ENCODE measurements around the gene MIS18A. TPM values are rescaled to one million over a fixed set of nuclear protein-coding genes. Genes with fewer than 3 reads are reported as not detected.

MIS18A gene
- total RNA-seq, 5 donors from 2014 or later (not counting 1 experiment from before 2014, with no cell fraction given), result 4.5 to 10.0 (median 9.5) TPM

DNA sequence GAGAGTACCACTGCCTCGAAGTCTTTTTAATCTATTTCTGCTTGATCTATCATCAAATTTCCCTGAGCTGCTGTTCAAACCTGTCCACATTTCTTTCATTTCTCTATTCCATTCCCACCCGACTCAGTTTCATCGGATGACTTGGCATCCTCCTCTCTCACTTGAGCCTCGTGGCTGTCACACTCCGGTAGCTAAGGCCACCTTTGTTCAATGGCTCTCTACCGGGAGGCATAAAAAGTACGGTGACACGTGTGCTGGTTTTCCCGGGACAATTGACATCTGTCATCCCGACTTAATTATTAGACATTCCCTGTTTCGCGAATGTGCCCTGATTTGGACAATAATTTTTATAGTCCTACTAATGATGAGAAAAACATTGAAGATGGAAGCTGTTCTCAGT lies 22.6 kb downstream of the MIS18A start:
- Histone ChIP-seq H3K4me1 (ENCODE audit: control insufficient read depth in 1 of 2, extremely low read depth in 1 of 2, insufficient read depth in 2 of 2, low read length in 2 of 2) (no peaks in the 10 kb centered on the region), H3K9me3 (no peaks in the 10 kb centered on the region), H3K27me3 (replicated peaks in 1 of 2; ENCODE audit: control insufficient read depth in 2 of 2, extremely low read depth in 1 of 2, insufficient read depth in 2 of 2, low read length in 1 of 2) (peaks cover 0 to 15% of the 10 kb centered on the region in 2 experiments), H3K36me3 (ENCODE audit: control insufficient read depth in 2 of 2, extremely low read depth in 1 of 2, insufficient read depth in 1 of 2, low read length in 1 of 2) (no peaks in the 10 kb centered on the region), H3K27ac (ENCODE audit: low read length) (no peak overlapping the region), H3K4me3 (ENCODE audit: control insufficient read depth in 1 of 2, extremely low read depth in 1 of 2, low read length in 1 of 2) (no peak overlapping the region)
- Mint-ChIP-seq H3K4me1 (no peaks in the 10 kb centered on the region), H3K9me3 (peaks cover 0 to 4% (median 0%) of the 10 kb centered on the region in 3 donors), H3K36me3 (no peaks in the 10 kb centered on the region), H3K4me3 (no peak overlapping the region), H3K27me3 (peaks cover 7 to 13% of the 10 kb centered on the region in 2 donors), H3K27ac (no peak overlapping the region)
- WGBS (ENCODE audit: insufficient coverage), result 83% methylated on average over 7 of the region's 12 CpGs
- DNase-seq (no peak), ATAC-seq (replicated peaks in 1 of 4) (no peak)
- ChIA-PET POLR2A (no interaction called here), CTCF (interaction anchor here in 1 of 2 donors (0.6 kb wide), 1 partner anchor 1429 kb away, joined by 5 read pairs; no protein-coding TSS in a partner anchor)

DNA sequence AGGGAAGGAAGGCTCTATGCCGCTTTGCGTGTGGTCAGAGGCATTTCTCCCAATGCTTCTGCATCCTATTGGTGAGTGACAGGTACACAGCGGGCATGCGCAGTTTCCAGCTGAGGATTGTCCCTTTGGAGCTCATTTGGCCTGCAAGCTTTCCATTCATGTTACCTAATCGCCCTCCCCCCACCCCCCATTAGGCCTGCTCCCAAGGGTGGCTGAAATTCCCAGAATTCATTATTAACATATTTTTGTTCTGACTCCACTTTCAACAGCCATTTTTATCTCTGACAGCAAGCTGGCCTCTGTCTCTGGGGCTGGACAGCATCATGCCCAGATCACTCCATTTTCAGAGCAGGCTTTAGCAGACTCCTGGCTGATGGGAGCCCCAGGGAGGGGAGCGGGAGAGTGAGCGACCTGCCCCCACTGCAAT lies 25.6 kb downstream of the MIS18A start:
- CTCF ChIA-PET, result interaction anchor here in 1 of 2 donors (0.6 kb wide), 1 partner anchor 395 kb away, joined by 4 read pairs; no protein-coding TSS in a partner anchor

GRCh38 chr21:32252136-32252535 lies 26.7 kb downstream of the MIS18A start:
- Histone ChIP-seq H3K27ac (ENCODE audit: low read length) (no peak overlapping the region), H3K9me3 (no peaks in the 10 kb centered on the region), H3K36me3 (ENCODE audit: control insufficient read depth in 2 of 2, extremely low read depth in 1 of 2, insufficient read depth in 1 of 2, low read length in 1 of 2) (no peaks in the 10 kb centered on the region), H3K4me3 (ENCODE audit: control insufficient read depth in 1 of 2, extremely low read depth in 1 of 2, low read length in 1 of 2) (no peak overlapping the region), H3K4me1 (ENCODE audit: control insufficient read depth in 1 of 2, extremely low read depth in 1 of 2, insufficient read depth in 2 of 2, low read length in 2 of 2) (no peaks in the 10 kb centered on the region), H3K27me3 (replicated peaks in 1 of 2; ENCODE audit: control insufficient read depth in 2 of 2, extremely low read depth in 1 of 2, insufficient read depth in 2 of 2, low read length in 1 of 2) (peaks cover 0 to 22% of the 10 kb centered on the region in 2 experiments)
- H3K27me3 Mint-ChIP-seq, result peaks cover 27 to 36% of the 10 kb centered on the region in 2 donors
- H3K4me1 Mint-ChIP-seq, result no peaks in the 10 kb centered on the region
- no peak overlapping the region for H3K4me3 Mint-ChIP-seq
- ATAC-seq (replicated peaks in 1 of 4) (no peak), DNase-seq (no peak)
- H3K36me3 Mint-ChIP-seq, result no peaks in the 10 kb centered on the region
- ChIA-PET CTCF (no interaction called here), POLR2A (no interaction called here)
- peaks cover 0 to 8% (median 2%) of the 10 kb centered on the region in 3 donors for H3K9me3 Mint-ChIP-seq
- no peak overlapping the region for H3K27ac Mint-ChIP-seq

More for the DNA sequence above, 25.6 kb downstream of the MIS18A start:
- Mint-ChIP-seq H3K4me1 (no peaks in the 10 kb centered on the region), H3K36me3 (no peaks in the 10 kb centered on the region), H3K9me3 (peaks cover 0 to 8% (median 2%) of the 10 kb centered on the region in 3 donors), H3K4me3 (no peak overlapping the region), H3K27ac (no peak overlapping the region), H3K27me3 (peaks cover 23 to 32% of the 10 kb centered on the region in 2 donors)
- ATAC-seq (replicated peaks in 1 of 4) (no peak), DNase-seq (no peak)
- no peak overlapping the region for H3K27ac ChIP-seq (ENCODE audit: low read length)
- H3K9me3 ChIP-seq, result no peaks in the 10 kb centered on the region
- POLR2A ChIA-PET, result no interaction called here
- no peaks in the 10 kb centered on the region for H3K4me1 ChIP-seq (ENCODE audit: control insufficient read depth in 1 of 2, extremely low read depth in 1 of 2, insufficient read depth in 2 of 2, low read length in 2 of 2)
- H3K4me3 ChIP-seq (ENCODE audit: control insufficient read depth in 1 of 2, extremely low read depth in 1 of 2, low read length in 1 of 2), result no peak overlapping the region
- WGBS (ENCODE audit: insufficient coverage), result 76% methylated on average over 7 of the region's 7 CpGs
- H3K36me3 ChIP-seq (ENCODE audit: control insufficient read depth in 2 of 2, extremely low read depth in 1 of 2, insufficient read depth in 1 of 2, low read length in 1 of 2), result no peaks in the 10 kb centered on the region
- peaks cover 0 to 23% of the 10 kb centered on the region in 2 experiments for H3K27me3 ChIP-seq (replicated peaks in 1 of 2; ENCODE audit: control insufficient read depth in 2 of 2, extremely low read depth in 1 of 2, insufficient read depth in 2 of 2, low read length in 1 of 2)

- no peak for DNase-seq
- Mint-ChIP-seq H3K4me1 (no peaks in the 10 kb centered on the region), H3K4me3 (no peak overlapping the region), H3K9me3 (peaks cover 0 to 8% (median 2%) of the 10 kb centered on the region in 3 donors), H3K27ac (no peak overlapping the region), H3K36me3 (no peaks in the 10 kb centered on the region), H3K27me3 (peaks cover 33 to 37% of the 10 kb centered on the region in 2 donors)
- Histone ChIP-seq H3K27ac (ENCODE audit: low read length) (no peak overlapping the region), H3K4me3 (ENCODE audit: control insufficient read depth in 1 of 2, extremely low read depth in 1 of 2, low read length in 1 of 2) (no peak overlapping the region), H3K27me3 (replicated peaks in 1 of 2; ENCODE audit: control insufficient read depth in 2 of 2, extremely low read depth in 1 of 2, insufficient read depth in 2 of 2, low read length in 1 of 2) (peaks cover 0 to 19% of the 10 kb centered on the region in 2 experiments), H3K9me3 (no peaks in the 10 kb centered on the region), H3K36me3 (ENCODE audit: control insufficient read depth in 2 of 2, extremely low read depth in 1 of 2, insufficient read depth in 1 of 2, low read length in 1 of 2) (no peaks in the 10 kb centered on the region), H3K4me1 (ENCODE audit: control insufficient read depth in 1 of 2, extremely low read depth in 1 of 2, insufficient read depth in 2 of 2, low read length in 2 of 2) (no peaks in the 10 kb centered on the region)
- ATAC-seq (replicated peaks in 1 of 4), result no peak
- POLR2A ChIA-PET, result no interaction called here
- CTCF ChIA-PET, result no interaction called here
- WGBS (ENCODE audit: insufficient coverage), result 79% methylated on average over 4 of the region's 15 CpGs
These were observed 29.2 kb downstream of the MIS18A start for GRCh38 chr21:32249511-32250280.

- Histone ChIP-seq H3K4me1 (ENCODE audit: control insufficient read depth in 1 of 2, extremely low read depth in 1 of 2, insufficient read depth in 2 of 2, low read length in 2 of 2) (no peaks in the 10 kb centered on the region), H3K27me3 (replicated peaks in 1 of 2; ENCODE audit: control insufficient read depth in 2 of 2, extremely low read depth in 1 of 2, insufficient read depth in 2 of 2, low read length in 1 of 2) (peaks cover 0 to 19% of the 10 kb centered on the region in 2 experiments), H3K36me3 (ENCODE audit: control insufficient read depth in 2 of 2, extremely low read depth in 1 of 2, insufficient read depth in 1 of 2, low read length in 1 of 2) (no peaks in the 10 kb centered on the region), H3K9me3 (no peaks in the 10 kb centered on the region), H3K4me3 (ENCODE audit: control insufficient read depth in 1 of 2, extremely low read depth in 1 of 2, low read length in 1 of 2) (no peak overlapping the region), H3K27ac (ENCODE audit: low read length) (no peak overlapping the region)
- 82% methylated on average over 6 of the region's 14 CpGs for whole genome bisulfite sequencing (ENCODE audit: insufficient coverage)
- DNase-seq (no peak), ATAC-seq (replicated peaks in 1 of 4) (no peak)
- no peak overlapping the region for H3K4me3 Mint-ChIP-seq
- peaks cover 0 to 8% (median 2%) of the 10 kb centered on the region in 3 donors for H3K9me3 Mint-ChIP-seq
- peaks cover 33 to 36% of the 10 kb centered on the region in 2 donors for H3K27me3 Mint-ChIP-seq
- no peak overlapping the region for H3K27ac Mint-ChIP-seq
- ChIA-PET POLR2A (no interaction called here), CTCF (no interaction called here)
- H3K4me1 Mint-ChIP-seq, result no peaks in the 10 kb centered on the region
- no peaks in the 10 kb centered on the region for H3K36me3 Mint-ChIP-seq
These were observed 30.0 kb downstream of the MIS18A start for GRCh38 chr21:32248571-32249461.

DNA sequence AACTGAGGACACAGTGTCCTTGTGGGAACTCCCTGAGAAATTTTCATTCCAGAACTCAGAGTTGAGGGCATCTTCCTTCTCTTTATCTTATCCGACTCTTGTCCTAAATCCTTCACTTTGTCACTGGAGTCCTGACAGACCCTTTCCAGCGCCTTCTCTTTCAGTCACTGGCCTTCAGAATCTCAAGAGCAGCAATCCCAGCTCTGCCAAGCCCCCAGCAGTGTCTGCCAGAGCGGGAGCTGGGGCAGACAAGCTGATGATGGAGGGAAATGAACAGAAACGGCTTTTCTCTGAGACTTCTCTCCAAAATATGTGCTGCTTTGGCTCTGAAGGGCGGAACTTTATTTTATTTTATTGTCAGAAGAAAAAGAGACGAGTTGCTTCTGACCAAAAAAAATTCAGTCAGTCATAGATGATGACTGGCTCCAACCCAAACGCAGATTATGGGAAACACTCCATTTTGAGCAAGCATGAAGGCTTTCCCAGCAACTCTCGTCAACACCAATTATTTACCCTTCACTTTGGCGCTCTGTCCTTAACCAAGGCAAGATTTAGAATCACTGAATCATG lies 32.2 kb downstream of the MIS18A start:
- Mint-ChIP-seq H3K27ac (no peak overlapping the region), H3K36me3 (no peaks in the 10 kb centered on the region), H3K4me3 (no peak overlapping the region), H3K27me3 (peaks cover 25 to 27% of the 10 kb centered on the region in 2 donors), H3K9me3 (peaks cover 0 to 8% (median 2%) of the 10 kb centered on the region in 3 donors), H3K4me1 (no peaks in the 10 kb centered on the region)
- DNase-seq (no peak), ATAC-seq (replicated peaks in 1 of 4) (no peak)
- Histone ChIP-seq H3K27me3 (replicated peaks in 1 of 2; ENCODE audit: control insufficient read depth in 2 of 2, extremely low read depth in 1 of 2, insufficient read depth in 2 of 2, low read length in 1 of 2) (peaks cover 0 to 10% of the 10 kb centered on the region in 2 experiments), H3K9me3 (no peaks in the 10 kb centered on the region), H3K36me3 (ENCODE audit: control insufficient read depth in 2 of 2, extremely low read depth in 1 of 2, insufficient read depth in 1 of 2, low read length in 1 of 2) (no peaks in the 10 kb centered on the region), H3K27ac (ENCODE audit: low read length) (no peak overlapping the region), H3K4me1 (ENCODE audit: control insufficient read depth in 1 of 2, extremely low read depth in 1 of 2, insufficient read depth in 2 of 2, low read length in 2 of 2) (no peaks in the 10 kb centered on the region), H3K4me3 (ENCODE audit: control insufficient read depth in 1 of 2, extremely low read depth in 1 of 2, low read length in 1 of 2) (no peak overlapping the region)
- ChIA-PET POLR2A (no interaction called here), CTCF (no interaction called here)
- 92% methylated on average over 7 of the region's 9 CpGs for WGBS (ENCODE audit: insufficient coverage)
